Neuronal stem cell (in vitro differentiated cells): ENCODE data around the gene NUP160. TPM values are rescaled to one million over a fixed set of nuclear protein-coding genes. Genes with fewer than 3 reads are reported as not detected.
A peak's percentile ranks its signal among the peaks of the same experiment; 100 is the strongest.

Experiments used
- DNase-seq: peaks from one replicate; pipeline ENCODE4 v3.0.0-alpha.2; 2013; ENCODE audit warnings: low spot score
- H2AFZ ChIP-seq: one replicate; pipeline ENCODE4 v1.6.1; 2013; ENCODE audit warnings: mild to moderate bottlenecking, low read length, inconsistent platforms
- H2AK5ac ChIP-seq: 2 replicates; pipeline ENCODE4 v1.6.1; 2013; ENCODE audit warnings: low read depth, mild to moderate bottlenecking, inconsistent platforms, low read length, moderate library complexity, mixed read lengths
- H2BK120ac ChIP-seq: 2 replicates; pipeline ENCODE4 v1.6.1; 2013; ENCODE audit warnings: low read depth, mild to moderate bottlenecking, inconsistent platforms, low read length, moderate library complexity, mixed read lengths
- H2BK12ac ChIP-seq: one replicate; pipeline ENCODE4 v1.6.1; 2013; ENCODE audit warnings: low read length, inconsistent platforms
- H2BK15ac ChIP-seq: 2 replicates; pipeline ENCODE4 v1.6.1; 2013; ENCODE audit warnings: mild to moderate bottlenecking, low read length, inconsistent platforms, mixed read lengths
- H2BK5ac ChIP-seq: one replicate; pipeline ENCODE4 v1.6.1; 2013; ENCODE audit warnings: inconsistent platforms, mild to moderate bottlenecking, low read length, moderate library complexity
- H3K14ac ChIP-seq: one replicate; pipeline ENCODE4 v1.6.1; 2013; ENCODE audit warnings: low read length, inconsistent platforms
- H3K18ac ChIP-seq: 2 replicates; pipeline ENCODE4 v1.6.1; 2013; ENCODE audit warnings: low read length, inconsistent platforms
- H3K23ac ChIP-seq: 2 replicates; pipeline ENCODE4 v1.6.1; 2013; ENCODE audit warnings: low read depth, mild to moderate bottlenecking, mixed read lengths, low read length, inconsistent platforms; ENCODE audit not compliant: poor library complexity
- H3K27ac ChIP-seq: replicated peaks from 3 replicates; pipeline ENCODE4 v1.5.1; 2013; ENCODE audit warnings: low read length, inconsistent platforms
- H3K27me3 ChIP-seq, 3 experiments: 2 replicates each; pipeline ENCODE4 v1.6.1; 2013; ENCODE audit warnings: low read length in 3 of 3, mild to moderate bottlenecking in 2 of 3, inconsistent platforms in 1 of 3, low read depth in 1 of 3, mixed read lengths in 1 of 3, moderate library complexity in 1 of 3; ENCODE audit not compliant: control insufficient read depth in 3 of 3, insufficient read depth in 3 of 3
- H3K36me3 ChIP-seq, 2 donors: replicated peaks in 1 of 2; 2 replicates each; pipeline ENCODE4 v1.6.1; 2013; ENCODE audit warnings: low read length in 2 of 2; ENCODE audit not compliant: control insufficient read depth in 2 of 2, insufficient read depth in 2 of 2
- H3K4ac ChIP-seq: 2 replicates; pipeline ENCODE4 v1.6.1; 2013; ENCODE audit warnings: inconsistent platforms, mild to moderate bottlenecking, low read length, moderate library complexity
- H3K4me1 ChIP-seq, 2 donors: 1 replicate in 1 of 2; 2 replicates in 1 of 2; pipeline ENCODE4 v1.6.1; 2013; ENCODE audit warnings: low read length in 2 of 2, low read depth in 1 of 2; ENCODE audit not compliant: control insufficient read depth in 2 of 2, insufficient read depth in 1 of 2
- H3K4me2 ChIP-seq: one replicate; pipeline ENCODE4 v1.6.1; 2013; ENCODE audit warnings: mild to moderate bottlenecking, low read length, inconsistent platforms; ENCODE audit not compliant: insufficient read depth, poor library complexity, severe bottlenecking
- H3K4me3 ChIP-seq, 2 donors: 2 replicates each; pipeline ENCODE4 v1.5.1; 2013; ENCODE audit warnings: low read length in 2 of 2, mild to moderate bottlenecking in 2 of 2, inconsistent platforms in 1 of 2, moderate library complexity in 1 of 2
- H3K79me1 ChIP-seq: one replicate; pipeline ENCODE4 v1.6.1; 2013; ENCODE audit warnings: low read depth, mild to moderate bottlenecking, inconsistent platforms, low read length, moderate library complexity
- H3K9ac ChIP-seq: one replicate; pipeline ENCODE4 v1.6.1; 2013; ENCODE audit warnings: mild to moderate bottlenecking, low read depth, low read length, inconsistent platforms; ENCODE audit not compliant: poor library complexity
- H3K9me3 ChIP-seq, 2 donors: replicated peaks in 1 of 2; 2 replicates each; pipeline versions ENCODE3 to v1.6.1; 2013; ENCODE audit warnings: low read length in 2 of 2, mild to moderate bottlenecking in 2 of 2, inconsistent platforms in 1 of 2, low read depth in 1 of 2, mixed read lengths in 1 of 2, moderate library complexity in 1 of 2; ENCODE audit not compliant: control insufficient read depth in 2 of 2, insufficient read depth in 1 of 2
- H4K8ac ChIP-seq: one replicate; pipeline ENCODE4 v1.6.1; 2013; ENCODE audit warnings: low read depth, mild to moderate bottlenecking, inconsistent platforms, low read length, moderate library complexity
- H4K91ac ChIP-seq: one replicate; pipeline ENCODE4 v1.6.1; 2013; ENCODE audit warnings: low read length, low read depth, mild to moderate bottlenecking, inconsistent platforms; ENCODE audit not compliant: poor library complexity
- WGBS, 2 donors: extraction: QIAGEN DNeasy Blood & Tissue Kit; methylation state at CpG; one replicate each; pipeline ENCODE4 v1.1.7; 2013; ENCODE audit warnings: missing lambda C conversion rate in 2 of 2, mixed read lengths in 1 of 2; ENCODE audit not compliant: insufficient read length in 2 of 2, insufficient replicate concordance in 1 of 2; ENCODE audit errors: extremely low coverage in 2 of 2; 5-methylcytosine and 5-hydroxymethylcytosine counted together
- small RNA-seq: library from polyadenylated mRNA; stranded (forward); fragments of <200 nt; extraction: miRNeasy Mini kit (QIAGEN cat#:217004); gene quantifications from one replicate; pipeline ENCODE3, GENCODE V24; 2013; ENCODE audit not compliant: insufficient read depth

The NUP160 gene

GRCh38 chr11:47731475-47731874 lies 116.7 kb downstream of the NUP160 start:
- Histone ChIP-seq H2BK15ac (no peak overlapping the region), H3K79me1 (no peaks in the 10 kb centered on the region), H2AFZ (no peak overlapping the region), H4K8ac (no peak overlapping the region), H3K14ac (no peak overlapping the region), H3K18ac (no peak overlapping the region), H2BK120ac (no peak overlapping the region), H4K91ac (no peak overlapping the region), H3K9me3 (no peaks in the 10 kb centered on the region), H3K4me3 (no peak overlapping the region), H3K27ac (no peak overlapping the region), H2BK5ac (no peak overlapping the region), H3K4me2 (no peak overlapping the region), H3K9ac (no peak overlapping the region), H3K27me3 (no peaks in the 10 kb centered on the region), H3K4me1 (peaks cover 0 to 4% of the 10 kb centered on the region in 2 donors), H3K23ac (no peak overlapping the region), H3K4ac (no peak overlapping the region), H2BK12ac (no peak overlapping the region), H3K36me3 (peaks cover 23 to 98% of the 10 kb centered on the region in 2 donors), H2AK5ac (no peak overlapping the region)
- peak; percentile 17 for DNase-seq
- WGBS, 2 donors = no CpG with 5 or more reads among the region's 6 CpGs

Small RNA genes lying within 50 kb of the gene (small RNA-seq; reads per million reads assigned to genes)
- gene AC021443.1 (not detected), gene RF00019 (not detected), gene RNA5SP340 (not detected)
